GM12878 (cell line): ENCODE data around the gene CSNK2A1. TPM values are rescaled to one million over a fixed set of nuclear protein-coding genes. Genes with fewer than 3 reads are reported as not detected.

Experiments used
- ATAC-seq: fragments of 200-7000 bp; cut with Tn5 transposase; 3 replicates; pipeline ENCODE4 v1.9.1; 2020; ENCODE audit warnings: mild to moderate bottlenecking, moderate library complexity
- BruUV-seq: library from RNA; stranded (reverse); fragments of 400-500 nt; replicated peaks from 2 replicates; lab custom pipeline; 2021; lab: Mats Ljungman, UMichigan
- CTCF ChIA-PET: fragments of 300-600 bp; sonication (Branson Sonifier 250); formaldehyde crosslinking; extraction: SDS; loops from one replicate; lab custom pipeline; 2021; ENCODE audit warnings: inconsistent platforms; lab: Yijun Ruan, JAX
- POLR2A ChIA-PET: fragments of 350-600 bp; formaldehyde crosslinking; extraction: SDS; loops from one replicate; lab custom pipeline; 2021; ENCODE audit warnings: inconsistent platforms; lab: Charles Lee
- RAD21 ChIA-PET: fragments of 300-600 bp; sonication (Branson Sonifier 250); formaldehyde crosslinking; loops from one replicate; lab custom pipeline; 2023; ENCODE audit warnings: antibody characterized with exemption; ENCODE audit not compliant: unreplicated experiment; lab: Charles Lee
- SMC1A ChIA-PET: fragments of 300-600 bp; sonication (Branson Sonifier 250); formaldehyde crosslinking; loops from one replicate; lab custom pipeline; 2023; ENCODE audit not compliant: unreplicated experiment, uncharacterized antibody; lab: Charles Lee
- DNase-seq: peaks from one replicate; pipeline ENCODE4 v3.0.0-alpha.2; 2011; ENCODE audit warnings: low read depth, low spot score
- FAIRE-seq: peaks from 3 replicates; lab custom pipeline; 2011; peaks lifted over from hg19 to GRCh38; lab: Jason Lieb, UNC
- H2AFZ ChIP-seq: 2 replicates; pipeline ENCODE4 v1.6.0; 2011; ENCODE audit warnings: low read depth, low read length, control low read depth; ENCODE audit not compliant: control insufficient read depth
- H3K27ac ChIP-seq: 2 replicates; pipeline ENCODE4 v1.5.1; 2011; ENCODE audit warnings: control low read depth; ENCODE audit not compliant: control insufficient read depth, insufficient read depth
- H3K27me3 ChIP-seq, 2 experiments: replicated peaks in 1 of 2; 2 replicates each; pipeline versions ENCODE4 v1.6.0 to v1.6.1; 2011; ENCODE audit warnings: low read length in 1 of 2; ENCODE audit not compliant: control insufficient read depth in 2 of 2, insufficient read depth in 2 of 2
- H3K36me3 ChIP-seq, 2 experiments: 2 replicates each; pipeline ENCODE4 v1.5.1; 2011; ENCODE audit warnings: low read length in 1 of 2; ENCODE audit not compliant: control insufficient read depth in 2 of 2, insufficient read depth in 2 of 2
- H3K4me1 ChIP-seq: 2 replicates; pipeline ENCODE4 v1.6.1; 2011; ENCODE audit warnings: mild to moderate bottlenecking, low read length, moderate library complexity, mixed read lengths; ENCODE audit not compliant: control insufficient read depth, insufficient read depth
- H3K4me2 ChIP-seq: 2 replicates; pipeline ENCODE4 v1.6.0; 2011; ENCODE audit warnings: control low read depth; ENCODE audit not compliant: control insufficient read depth, insufficient read depth
- H3K4me3 ChIP-seq: fragments of 200-600 bp; sonication (generic); 2 replicates; pipeline ENCODE4 v1.5.1; 2016
- H3K79me2 ChIP-seq: 2 replicates; pipeline ENCODE4 v1.6.0; 2011; ENCODE audit warnings: low read length; ENCODE audit not compliant: control insufficient read depth, insufficient read depth
- H3K9ac ChIP-seq: 2 replicates; pipeline ENCODE4 v1.8.0; 2011; ENCODE audit warnings: low read length, control low read depth, mixed read lengths; ENCODE audit not compliant: control insufficient read depth, insufficient read depth
- H3K9me3 ChIP-seq: replicated peaks from 3 replicates; pipeline ENCODE4 v1.5.1; 2011; ENCODE audit warnings: mild to moderate bottlenecking, low read length; ENCODE audit not compliant: control insufficient read depth, insufficient read depth
- H4K20me1 ChIP-seq: 2 replicates; pipeline ENCODE4 v1.6.0; 2011; ENCODE audit not compliant: control insufficient read depth, insufficient read depth
- BHLHE40 ChIP-seq, 2 experiments: fragments of 450-650 bp in 1 of 2; IDR thresholded peaks; 2 replicates each; pipeline ENCODE4 v1.6.1; 2011 to 2017; ENCODE audit warnings: low read depth in 2 of 2, borderline replicate concordance in 1 of 2, improper control_type of control experiment in 1 of 2, low read length in 1 of 2, mild to moderate bottlenecking in 1 of 2
- CHD1 ChIP-seq: IDR thresholded peaks from 2 replicates; pipeline ENCODE4 v1.6.1; 2012; ENCODE audit warnings: low read depth, low read length, improper control_type of control experiment
- CHD4 ChIP-seq: fragments of 200-600 bp; sonication (generic); IDR thresholded peaks from 2 replicates; pipeline ENCODE4 v1.6.1; 2016; ENCODE audit warnings: mild to moderate bottlenecking
- FOXK2 ChIP-seq: fragments of 450-650 bp; IDR thresholded peaks from 2 replicates; pipeline ENCODE4 v1.6.1; 2017; ENCODE audit warnings: mild to moderate bottlenecking, moderate library complexity
- KDM1A ChIP-seq: fragments of 200-600 bp; sonication (generic); IDR thresholded peaks from 2 replicates; pipeline ENCODE4 v1.6.1; 2016; ENCODE audit warnings: borderline replicate concordance
- LARP7 ChIP-seq: fragments of 450-650 bp; IDR thresholded peaks from 2 replicates; pipeline ENCODE4 v1.6.1; 2017; ENCODE audit warnings: mild to moderate bottlenecking
- MTA2 ChIP-seq: fragments of 450-650 bp; IDR thresholded peaks from 2 replicates; pipeline ENCODE4 v1.6.1; 2016; ENCODE audit warnings: low read depth, mild to moderate bottlenecking, moderate library complexity
- MXI1 ChIP-seq: fragments of 150-350 bp; IDR thresholded peaks from 2 replicates; pipeline ENCODE4 v1.6.1; 2011; ENCODE audit warnings: low read depth, mild to moderate bottlenecking, inconsistent platforms, low read length, improper control_type of control experiment
- POU2F2 ChIP-seq: IDR thresholded peaks from 3 replicates; pipeline ENCODE4 v1.6.1; 2011; ENCODE audit warnings: low read depth, mild to moderate bottlenecking, low read length, borderline replicate concordance
- RFX5 ChIP-seq: IDR thresholded peaks from 2 replicates; pipeline ENCODE4 v1.6.1; 2011; ENCODE audit warnings: low read depth, low read length, improper control_type of control experiment
- SRF ChIP-seq, 2 experiments: IDR thresholded peaks; 2 replicates each; pipeline ENCODE4 v1.6.1; 2011; ENCODE audit warnings: low read depth in 2 of 2, low read length in 2 of 2, mild to moderate bottlenecking in 1 of 2, moderate library complexity in 1 of 2
- WGBS: methylation state at CpG from one replicate; pipeline ENCODE4 v1.1.6; 2016; ENCODE audit warnings: low lambda C conversion rate; ENCODE audit not compliant: insufficient replicate concordance, insufficient coverage; ENCODE audit errors: missing lambda C conversion rate; 5-methylcytosine and 5-hydroxymethylcytosine counted together
- in situ Hi-C: fragments of 300-500 bp; cut with MboI; formaldehyde crosslinking; loops from 9 replicates; pipeline ENCODE4 v1.14.3; 2018; ENCODE audit warnings: mixed read lengths
- intact Hi-C: fragments of 100-400 bp; cut with micrococcal nuclease; formaldehyde crosslinking; loops from one replicate; pipeline ENCODE4 v1.14.2; 2022; ENCODE audit not compliant: unreplicated experiment
- polyA plus RNA-seq, 11 experiments: library from polyadenylated mRNA; depleted of rRNA in 4 of 11; unstranded in 6 of 11; stranded (reverse) in 5 of 11; fragments of >200 nt; fragmentation: Nextera tagmentation in 4 of 11; fragmentation: Illumina TruSeq in 1 of 11; extraction: Ambion mirVana in 4 of 11; extraction: Trizol in 1 of 11; gene quantifications; 1 replicate in 1 of 11; 2 replicates in 10 of 11; pipeline versions ENCODE4 v1.2.1 to v1.2.3, GENCODE V29; 2011 to 2016; ENCODE audit warnings: inconsistent platforms in 2 of 11, missing spikeins in 2 of 11, low read depth in 1 of 11
- total RNA-seq, 4 experiments: library from RNA; depleted of rRNA in 3 of 4; stranded (reverse); fragments of >200 nt in 3 of 4; fragmentation: Illumina TruSeq in 1 of 4; extraction: Trizol in 1 of 4; gene quantifications; 2 replicates each; pipeline versions ENCODE4 v1.2.1 to v1.2.3, GENCODE V29; 2013 to 2021
- TF ChIP-seq, protein P1 (sequence below): IDR thresholded peaks from 2 replicates; pipeline ENCODE4 v1.6.1; 2012; ENCODE audit warnings: low read depth, low read length, improper control_type of control experiment
- TF ChIP-seq, protein P2 (sequence below): fragments of 450-650 bp; formaldehyde crosslinking; IDR thresholded peaks from 2 replicates; pipeline ENCODE4 v1.5.0; 2022; ENCODE audit warnings: mild to moderate bottlenecking, missing genetic modification characterization
- TF ChIP-seq, protein P3 (sequence below): IDR thresholded peaks from 2 replicates; pipeline ENCODE4 v1.6.1; 2012; ENCODE audit warnings: improper control_type of control experiment, low read depth, low read length; ENCODE audit not compliant: insufficient replicate concordance

The CSNK2A1 gene
- total and polyA plus RNA-seq, 10 of the 15 experiments (the other 5 are each of a cell fraction or from before 2014, with no cell fraction given), result 47.6 to 199 (median 95.0) TPM

DNA sequence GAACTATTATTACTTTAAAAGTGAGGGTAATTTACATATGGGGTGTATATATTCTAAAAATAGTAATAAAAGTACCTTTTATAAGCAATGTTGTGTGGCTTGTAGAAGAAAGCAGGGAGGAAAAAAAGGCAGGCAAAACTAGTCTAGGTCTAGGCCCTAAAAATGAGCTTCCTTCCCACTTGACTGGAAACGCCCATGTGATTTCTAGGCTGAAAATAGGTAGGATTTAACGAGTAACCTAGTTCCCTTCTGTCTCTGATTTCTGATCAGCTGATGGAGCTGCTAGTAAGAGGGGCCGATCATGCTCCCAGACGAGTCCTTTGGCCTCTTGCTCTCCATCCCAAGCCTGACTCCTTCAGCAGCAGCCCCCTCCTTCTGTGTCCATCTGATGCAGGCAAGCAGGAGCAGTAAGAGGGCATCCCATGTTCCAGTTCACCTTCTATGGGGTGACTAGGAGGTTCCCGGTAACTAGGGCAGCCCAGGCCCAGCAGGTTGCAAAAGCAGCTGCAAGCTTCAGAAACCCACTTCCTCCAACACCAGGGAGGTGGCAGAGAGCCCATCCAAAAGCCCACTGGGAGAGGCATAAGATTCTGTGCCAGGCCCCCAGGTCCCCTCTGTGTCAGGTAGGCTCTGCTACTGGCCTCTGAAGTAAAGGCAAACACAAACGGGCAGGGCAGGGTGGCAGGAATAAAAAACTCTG is 105.7 kb downstream of the CSNK2A1 start:
- H3K9ac ChIP-seq, result no peak overlapping the region
- ATAC-seq (no peak), DNase-seq (no peak), FAIRE-seq (no peak)
- H3K4me2 ChIP-seq, result peak overlapping the region; percentile 51
- H3K4me3 ChIP-seq, result no peak overlapping the region
- H3K79me2 ChIP-seq, result no peaks in the 10 kb centered on the region
- no TSS peak for BruUV-seq
- no peaks in the 10 kb centered on the region for H3K27me3 ChIP-seq
- H3K36me3 ChIP-seq, result peaks cover 24 to 43% of the 10 kb centered on the region in 2 experiments
- CTCF ChIA-PET, result interaction anchor here (0.8 to 1.5 kb wide), 3 partner anchors 22 to 83 kb away, joined by 3 to 4 read pairs (median 4); no protein-coding TSS in a partner anchor
- no peaks in the 10 kb centered on the region for H3K9me3 ChIP-seq
- no peaks in the 10 kb centered on the region for H4K20me1 ChIP-seq
- no peak overlapping the region for H2AFZ ChIP-seq
- intact Hi-C loops, result no loop called here
- in situ Hi-C loops, result no loop called here
- H3K27ac ChIP-seq, result peak overlapping the region; percentile 27
- RAD21 ChIA-PET, result no interaction called here
- SMC1A ChIA-PET, result interaction anchor here (0.6 to 1.5 kb wide), 2 partner anchors 82 to 332 kb away, joined by 3 to 5 read pairs; no protein-coding TSS in a partner anchor
- 18% methylated on average over 6 of the region's 6 CpGs for WGBS
- POLR2A ChIA-PET, result interaction anchor here (0.5 kb wide), 1 partner anchor 44 kb away, joined by 6 read pairs; no protein-coding TSS in a partner anchor
- peaks cover 43% of the 10 kb centered on the region for H3K4me1 ChIP-seq
- TF ChIP-seq MTA2, result no peak
- TF ChIP-seq, protein P1, sequence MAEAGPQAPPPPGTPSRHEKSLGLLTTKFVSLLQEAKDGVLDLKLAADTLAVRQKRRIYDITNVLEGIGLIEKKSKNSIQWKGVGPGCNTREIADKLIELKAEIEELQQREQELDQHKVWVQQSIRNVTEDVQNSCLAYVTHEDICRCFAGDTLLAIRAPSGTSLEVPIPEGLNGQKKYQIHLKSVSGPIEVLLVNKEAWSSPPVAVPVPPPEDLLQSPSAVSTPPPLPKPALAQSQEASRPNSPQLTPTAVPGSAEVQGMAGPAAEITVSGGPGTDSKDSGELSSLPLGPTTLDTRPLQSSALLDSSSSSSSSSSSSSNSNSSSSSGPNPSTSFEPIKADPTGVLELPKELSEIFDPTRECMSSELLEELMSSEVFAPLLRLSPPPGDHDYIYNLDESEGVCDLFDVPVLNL, result no peak
- TF ChIP-seq, protein P2, sequence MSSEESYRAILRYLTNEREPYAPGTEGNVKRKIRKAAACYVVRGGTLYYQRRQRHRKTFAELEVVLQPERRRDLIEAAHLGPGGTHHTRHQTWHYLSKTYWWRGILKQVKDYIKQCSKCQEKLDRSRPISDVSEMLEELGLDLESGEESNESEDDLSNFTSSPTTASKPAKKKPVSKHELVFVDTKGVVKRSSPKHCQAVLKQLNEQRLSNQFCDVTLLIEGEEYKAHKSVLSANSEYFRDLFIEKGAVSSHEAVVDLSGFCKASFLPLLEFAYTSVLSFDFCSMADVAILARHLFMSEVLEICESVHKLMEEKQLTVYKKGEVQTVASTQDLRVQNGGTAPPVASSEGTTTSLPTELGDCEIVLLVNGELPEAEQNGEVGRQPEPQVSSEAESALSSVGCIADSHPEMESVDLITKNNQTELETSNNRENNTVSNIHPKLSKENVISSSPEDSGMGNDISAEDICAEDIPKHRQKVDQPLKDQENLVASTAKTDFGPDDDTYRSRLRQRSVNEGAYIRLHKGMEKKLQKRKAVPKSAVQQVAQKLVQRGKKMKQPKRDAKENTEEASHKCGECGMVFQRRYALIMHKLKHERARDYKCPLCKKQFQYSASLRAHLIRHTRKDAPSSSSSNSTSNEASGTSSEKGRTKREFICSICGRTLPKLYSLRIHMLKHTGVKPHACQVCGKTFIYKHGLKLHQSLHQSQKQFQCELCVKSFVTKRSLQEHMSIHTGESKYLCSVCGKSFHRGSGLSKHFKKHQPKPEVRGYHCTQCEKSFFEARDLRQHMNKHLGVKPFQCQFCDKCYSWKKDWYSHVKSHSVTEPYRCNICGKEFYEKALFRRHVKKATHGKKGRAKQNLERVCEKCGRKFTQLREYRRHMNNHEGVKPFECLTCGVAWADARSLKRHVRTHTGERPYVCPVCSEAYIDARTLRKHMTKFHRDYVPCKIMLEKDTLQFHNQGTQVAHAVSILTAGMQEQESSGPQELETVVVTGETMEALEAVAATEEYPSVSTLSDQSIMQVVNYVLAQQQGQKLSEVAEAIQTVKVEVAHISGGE (CRISPR knock-in tag), result no peak
- no peak for TF ChIP-seq POU2F2
- no peak for TF ChIP-seq MXI1
- no peak for TF ChIP-seq KDM1A
- TF ChIP-seq CHD4, result no peak
- TF ChIP-seq LARP7, result no peak
- no peak for TF ChIP-seq CHD1
- TF ChIP-seq FOXK2, result no peak
- TF ChIP-seq SRF (IDR thresholded peaks at IDR 0.05; ENCODE audit: low read depth in 2 of 2, low read length in 2 of 2), result no peak
- TF ChIP-seq, protein P3, sequence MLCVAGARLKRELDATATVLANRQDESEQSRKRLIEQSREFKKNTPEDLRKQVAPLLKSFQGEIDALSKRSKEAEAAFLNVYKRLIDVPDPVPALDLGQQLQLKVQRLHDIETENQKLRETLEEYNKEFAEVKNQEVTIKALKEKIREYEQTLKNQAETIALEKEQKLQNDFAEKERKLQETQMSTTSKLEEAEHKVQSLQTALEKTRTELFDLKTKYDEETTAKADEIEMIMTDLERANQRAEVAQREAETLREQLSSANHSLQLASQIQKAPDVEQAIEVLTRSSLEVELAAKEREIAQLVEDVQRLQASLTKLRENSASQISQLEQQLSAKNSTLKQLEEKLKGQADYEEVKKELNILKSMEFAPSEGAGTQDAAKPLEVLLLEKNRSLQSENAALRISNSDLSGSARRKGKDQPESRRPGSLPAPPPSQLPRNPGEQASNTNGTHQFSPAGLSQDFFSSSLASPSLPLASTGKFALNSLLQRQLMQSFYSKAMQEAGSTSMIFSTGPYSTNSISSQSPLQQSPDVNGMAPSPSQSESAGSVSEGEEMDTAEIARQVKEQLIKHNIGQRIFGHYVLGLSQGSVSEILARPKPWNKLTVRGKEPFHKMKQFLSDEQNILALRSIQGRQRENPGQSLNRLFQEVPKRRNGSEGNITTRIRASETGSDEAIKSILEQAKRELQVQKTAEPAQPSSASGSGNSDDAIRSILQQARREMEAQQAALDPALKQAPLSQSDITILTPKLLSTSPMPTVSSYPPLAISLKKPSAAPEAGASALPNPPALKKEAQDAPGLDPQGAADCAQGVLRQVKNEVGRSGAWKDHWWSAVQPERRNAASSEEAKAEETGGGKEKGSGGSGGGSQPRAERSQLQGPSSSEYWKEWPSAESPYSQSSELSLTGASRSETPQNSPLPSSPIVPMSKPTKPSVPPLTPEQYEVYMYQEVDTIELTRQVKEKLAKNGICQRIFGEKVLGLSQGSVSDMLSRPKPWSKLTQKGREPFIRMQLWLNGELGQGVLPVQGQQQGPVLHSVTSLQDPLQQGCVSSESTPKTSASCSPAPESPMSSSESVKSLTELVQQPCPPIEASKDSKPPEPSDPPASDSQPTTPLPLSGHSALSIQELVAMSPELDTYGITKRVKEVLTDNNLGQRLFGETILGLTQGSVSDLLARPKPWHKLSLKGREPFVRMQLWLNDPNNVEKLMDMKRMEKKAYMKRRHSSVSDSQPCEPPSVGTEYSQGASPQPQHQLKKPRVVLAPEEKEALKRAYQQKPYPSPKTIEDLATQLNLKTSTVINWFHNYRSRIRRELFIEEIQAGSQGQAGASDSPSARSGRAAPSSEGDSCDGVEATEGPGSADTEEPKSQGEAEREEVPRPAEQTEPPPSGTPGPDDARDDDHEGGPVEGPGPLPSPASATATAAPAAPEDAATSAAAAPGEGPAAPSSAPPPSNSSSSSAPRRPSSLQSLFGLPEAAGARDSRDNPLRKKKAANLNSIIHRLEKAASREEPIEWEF, result no peak
- TF ChIP-seq RFX5, result no peak
- no peak for TF ChIP-seq BHLHE40 (IDR thresholded peaks at IDR 0.05; ENCODE audit: borderline replicate concordance in 1 of 2, low read depth in 2 of 2, low read length in 1 of 2)
